ENCODE data around the gene PECR. TPM values are rescaled to one million over a fixed set of nuclear protein-coding genes. Genes with fewer than 3 reads are reported as not detected.

PECR gene
- total RNA-seq (2021) (13.9 to 21.3 TPM (median 19.6 TPM) in 3 replicates), Bru-seq, nascent RNA (percentile 73 among the genes with signal in this experiment)
- long read RNA-seq, experiment 1, transcript PECR-201 (8 exons, 1,853 nt), result major isoform, 32 of 37 reads
- long read RNA-seq, experiment 1, partial matches to known transcripts, result 0 of 37 reads
- long read RNA-seq, experiment 1, other reads (novel, unspliced or antisense), result 5 of 37 reads
- long read RNA-seq, experiment 2, partial matches to known transcripts, result 2 of 23 reads
- long read RNA-seq, experiment 2, other reads (novel, unspliced or antisense), result 21 of 23 reads
- long read RNA-seq, experiment 3, transcript PECR-201 (8 exons, 1,853 nt), result major isoform, 19 of 23 reads
- long read RNA-seq, experiment 3, partial matches to known transcripts, result 2 of 23 reads
- long read RNA-seq, experiment 3, other reads (novel, unspliced or antisense), result 2 of 23 reads

DNA sequence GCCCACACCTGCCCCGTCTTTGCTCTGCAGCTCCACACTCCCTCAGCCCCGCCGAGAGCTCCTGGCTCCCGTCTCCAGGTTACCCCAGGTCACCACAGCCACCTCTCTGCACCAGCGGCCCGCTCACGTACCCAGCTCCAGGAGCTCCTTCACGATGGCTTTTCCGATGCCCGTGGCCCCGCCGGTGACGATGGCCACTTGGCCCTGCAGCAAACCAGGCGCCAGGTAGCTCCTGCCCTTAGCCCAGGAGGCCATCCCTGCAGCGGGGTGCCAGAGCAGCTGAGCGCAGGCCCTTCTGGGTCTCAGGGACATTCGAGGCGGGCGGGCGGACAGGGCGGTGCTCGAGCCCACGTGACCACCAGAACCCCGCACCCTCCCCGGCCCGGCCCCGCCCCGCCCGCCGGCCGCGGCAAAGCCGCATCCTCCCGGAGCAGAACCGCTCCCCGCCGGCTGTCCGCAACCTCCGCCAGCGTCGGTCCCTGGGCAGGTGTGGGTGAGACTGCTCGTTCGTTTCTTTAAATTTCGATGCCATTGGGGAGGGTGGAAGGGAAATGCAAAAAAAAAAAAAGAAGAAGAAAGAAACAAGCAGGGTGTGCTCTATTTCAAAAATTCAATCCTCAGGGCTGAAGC is at the start of gene PECR, which contains the start of gene TMEM169:
Gene PECR (minus strand): TSS at position 323 of the 630 bp plus-strand sequence. CDS start 68 bp downstream, at position 255.
Gene TMEM169 (plus strand): TSS at position 433 of the 630 bp plus-strand sequence. CDS start 14,045 bp downstream, outside the sequence.
- CTCF ChIA-PET, result interaction anchor here (1.0 to 2.6 kb wide), 6 partner anchors 18 to 58 kb away, joined by 5 to 26 read pairs (median 6); partner anchors contain the start of gene XRCC5
- peak within 1 kb of the TSS; percentile 93 for H3K4me3 Mint-ChIP-seq
- peaks cover 41% of the 10 kb centered on the region for H3K4me1 Mint-ChIP-seq
- H3K27ac Mint-ChIP-seq, result peak within 1 kb of the TSS; percentile 94
- H3K27me3 Mint-ChIP-seq (ENCODE audit: low read depth), result no peaks in the 10 kb centered on the region
- POLR2A ChIA-PET, result interaction anchor here (0.6 to 4.5 kb wide), 8 partner anchors 12 to 76 kb away, joined by 3 to 46 read pairs (median 4); partner anchors contain the start of gene XRCC5
- DNase-seq (ENCODE audit: low spot score), result peak; percentile 89
- no peaks in the 10 kb centered on the region for H3K36me3 Mint-ChIP-seq
- peak; percentile 93 for ATAC-seq
- no peaks in the 10 kb centered on the region for H3K9me3 Mint-ChIP-seq
- TF ChIP-seq PRRX2 (CRISPR knock-in tag; IDR thresholded peaks at IDR 0.05) (no peak), SOX15 (CRISPR knock-in tag; IDR thresholded peaks at IDR 0.05) (no peak), CREB1 (CRISPR knock-in tag; IDR thresholded peaks at IDR 0.05) (no peak), JAZF1 (CRISPR knock-in tag; IDR thresholded peaks at IDR 0.05) (no peak), IRF2 (CRISPR knock-in tag; IDR thresholded peaks at IDR 0.05; ENCODE audit: borderline replicate concordance, low read depth) (no peak), ZNF263 (CRISPR knock-in tag; IDR thresholded peaks at IDR 0.05; ENCODE audit: low read depth) (no peak), RORB (CRISPR knock-in tag; IDR thresholded peaks at IDR 0.05) (no peak), MYBL2 (CRISPR knock-in tag; IDR thresholded peaks at IDR 0.05) (peak; percentile 67; the same call in 1 of the 2 replicates), ZBTB21 (CRISPR knock-in tag; IDR thresholded peaks at IDR 0.05; ENCODE audit: borderline replicate concordance) (peak; percentile 56; the same call in 1 of the 2 replicates), GABPB1 (CRISPR knock-in tag; IDR thresholded peaks at IDR 0.05) (peak; percentile 58; the same call in 1 of the 2 replicates), HMGA2 (CRISPR knock-in tag; IDR thresholded peaks at IDR 0.05) (no peak), FOXK1 (CRISPR knock-in tag; IDR thresholded peaks at IDR 0.05) (0 out of 2 replicates have a peak, but pooled peaks have one; percentile 65), ATF1 (CRISPR knock-in tag; IDR thresholded peaks at IDR 0.05) (0 out of 2 replicates have a peak, but pooled peaks have one; percentile 37), ELF4 (CRISPR knock-in tag; IDR thresholded peaks at IDR 0.05; ENCODE audit: low read depth) (0 out of 2 replicates have a peak, but pooled peaks have one; percentile 40), OVOL2 (CRISPR knock-in tag; IDR thresholded peaks at IDR 0.05; ENCODE audit: borderline replicate concordance) (no peak), ETV6 (CRISPR knock-in tag; IDR thresholded peaks at IDR 0.05) (peak; percentile 84)
- TF ChIP-seq, protein P1, sequence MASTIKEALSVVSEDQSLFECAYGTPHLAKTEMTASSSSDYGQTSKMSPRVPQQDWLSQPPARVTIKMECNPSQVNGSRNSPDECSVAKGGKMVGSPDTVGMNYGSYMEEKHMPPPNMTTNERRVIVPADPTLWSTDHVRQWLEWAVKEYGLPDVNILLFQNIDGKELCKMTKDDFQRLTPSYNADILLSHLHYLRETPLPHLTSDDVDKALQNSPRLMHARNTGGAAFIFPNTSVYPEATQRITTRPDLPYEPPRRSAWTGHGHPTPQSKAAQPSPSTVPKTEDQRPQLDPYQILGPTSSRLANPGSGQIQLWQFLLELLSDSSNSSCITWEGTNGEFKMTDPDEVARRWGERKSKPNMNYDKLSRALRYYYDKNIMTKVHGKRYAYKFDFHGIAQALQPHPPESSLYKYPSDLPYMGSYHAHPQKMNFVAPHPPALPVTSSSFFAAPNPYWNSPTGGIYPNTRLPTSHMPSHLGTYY (CRISPR knock-in tag; IDR thresholded peaks at IDR 0.05), result no peak
- TF ChIP-seq, protein P2, sequence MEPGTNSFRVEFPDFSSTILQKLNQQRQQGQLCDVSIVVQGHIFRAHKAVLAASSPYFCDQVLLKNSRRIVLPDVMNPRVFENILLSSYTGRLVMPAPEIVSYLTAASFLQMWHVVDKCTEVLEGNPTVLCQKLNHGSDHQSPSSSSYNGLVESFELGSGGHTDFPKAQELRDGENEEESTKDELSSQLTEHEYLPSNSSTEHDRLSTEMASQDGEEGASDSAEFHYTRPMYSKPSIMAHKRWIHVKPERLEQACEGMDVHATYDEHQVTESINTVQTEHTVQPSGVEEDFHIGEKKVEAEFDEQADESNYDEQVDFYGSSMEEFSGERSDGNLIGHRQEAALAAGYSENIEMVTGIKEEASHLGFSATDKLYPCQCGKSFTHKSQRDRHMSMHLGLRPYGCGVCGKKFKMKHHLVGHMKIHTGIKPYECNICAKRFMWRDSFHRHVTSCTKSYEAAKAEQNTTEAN (CRISPR knock-in tag; IDR thresholded peaks at IDR 0.05), result no peak; the same call in 1 of the 2 replicates
- TF ChIP-seq, protein P3, sequence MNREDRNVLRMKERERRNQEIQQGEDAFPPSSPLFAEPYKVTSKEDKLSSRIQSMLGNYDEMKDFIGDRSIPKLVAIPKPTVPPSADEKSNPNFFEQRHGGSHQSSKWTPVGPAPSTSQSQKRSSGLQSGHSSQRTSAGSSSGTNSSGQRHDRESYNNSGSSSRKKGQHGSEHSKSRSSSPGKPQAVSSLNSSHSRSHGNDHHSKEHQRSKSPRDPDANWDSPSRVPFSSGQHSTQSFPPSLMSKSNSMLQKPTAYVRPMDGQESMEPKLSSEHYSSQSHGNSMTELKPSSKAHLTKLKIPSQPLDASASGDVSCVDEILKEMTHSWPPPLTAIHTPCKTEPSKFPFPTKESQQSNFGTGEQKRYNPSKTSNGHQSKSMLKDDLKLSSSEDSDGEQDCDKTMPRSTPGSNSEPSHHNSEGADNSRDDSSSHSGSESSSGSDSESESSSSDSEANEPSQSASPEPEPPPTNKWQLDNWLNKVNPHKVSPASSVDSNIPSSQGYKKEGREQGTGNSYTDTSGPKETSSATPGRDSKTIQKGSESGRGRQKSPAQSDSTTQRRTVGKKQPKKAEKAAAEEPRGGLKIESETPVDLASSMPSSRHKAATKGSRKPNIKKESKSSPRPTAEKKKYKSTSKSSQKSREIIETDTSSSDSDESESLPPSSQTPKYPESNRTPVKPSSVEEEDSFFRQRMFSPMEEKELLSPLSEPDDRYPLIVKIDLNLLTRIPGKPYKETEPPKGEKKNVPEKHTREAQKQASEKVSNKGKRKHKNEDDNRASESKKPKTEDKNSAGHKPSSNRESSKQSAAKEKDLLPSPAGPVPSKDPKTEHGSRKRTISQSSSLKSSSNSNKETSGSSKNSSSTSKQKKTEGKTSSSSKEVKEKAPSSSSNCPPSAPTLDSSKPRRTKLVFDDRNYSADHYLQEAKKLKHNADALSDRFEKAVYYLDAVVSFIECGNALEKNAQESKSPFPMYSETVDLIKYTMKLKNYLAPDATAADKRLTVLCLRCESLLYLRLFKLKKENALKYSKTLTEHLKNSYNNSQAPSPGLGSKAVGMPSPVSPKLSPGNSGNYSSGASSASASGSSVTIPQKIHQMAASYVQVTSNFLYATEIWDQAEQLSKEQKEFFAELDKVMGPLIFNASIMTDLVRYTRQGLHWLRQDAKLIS (CRISPR knock-in tag; IDR thresholded peaks at IDR 0.05; ENCODE audit: borderline replicate concordance), result no peak
- TF ChIP-seq, protein P4, sequence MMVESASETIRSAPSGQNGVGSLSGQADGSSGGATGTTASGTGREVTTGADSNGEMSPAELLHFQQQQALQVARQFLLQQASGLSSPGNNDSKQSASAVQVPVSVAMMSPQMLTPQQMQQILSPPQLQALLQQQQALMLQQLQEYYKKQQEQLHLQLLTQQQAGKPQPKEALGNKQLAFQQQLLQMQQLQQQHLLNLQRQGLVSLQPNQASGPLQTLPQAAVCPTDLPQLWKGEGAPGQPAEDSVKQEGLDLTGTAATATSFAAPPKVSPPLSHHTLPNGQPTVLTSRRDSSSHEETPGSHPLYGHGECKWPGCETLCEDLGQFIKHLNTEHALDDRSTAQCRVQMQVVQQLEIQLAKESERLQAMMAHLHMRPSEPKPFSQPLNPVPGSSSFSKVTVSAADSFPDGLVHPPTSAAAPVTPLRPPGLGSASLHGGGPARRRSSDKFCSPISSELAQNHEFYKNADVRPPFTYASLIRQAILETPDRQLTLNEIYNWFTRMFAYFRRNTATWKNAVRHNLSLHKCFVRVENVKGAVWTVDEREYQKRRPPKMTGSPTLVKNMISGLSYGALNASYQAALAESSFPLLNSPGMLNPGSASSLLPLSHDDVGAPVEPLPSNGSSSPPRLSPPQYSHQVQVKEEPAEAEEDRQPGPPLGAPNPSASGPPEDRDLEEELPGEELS (CRISPR knock-in tag; IDR thresholded peaks at IDR 0.05), result peak; percentile 92; the same call in 1 of the 2 replicates
- TF ChIP-seq, protein P5, sequence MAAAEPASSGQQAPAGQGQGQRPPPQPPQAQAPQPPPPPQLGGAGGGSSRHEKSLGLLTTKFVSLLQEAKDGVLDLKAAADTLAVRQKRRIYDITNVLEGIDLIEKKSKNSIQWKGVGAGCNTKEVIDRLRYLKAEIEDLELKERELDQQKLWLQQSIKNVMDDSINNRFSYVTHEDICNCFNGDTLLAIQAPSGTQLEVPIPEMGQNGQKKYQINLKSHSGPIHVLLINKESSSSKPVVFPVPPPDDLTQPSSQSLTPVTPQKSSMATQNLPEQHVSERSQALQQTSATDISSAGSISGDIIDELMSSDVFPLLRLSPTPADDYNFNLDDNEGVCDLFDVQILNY (CRISPR knock-in tag; IDR thresholded peaks at IDR 0.05), result peak; percentile 68; the same call in 1 of the 2 replicates
- TF ChIP-seq, protein P6, sequence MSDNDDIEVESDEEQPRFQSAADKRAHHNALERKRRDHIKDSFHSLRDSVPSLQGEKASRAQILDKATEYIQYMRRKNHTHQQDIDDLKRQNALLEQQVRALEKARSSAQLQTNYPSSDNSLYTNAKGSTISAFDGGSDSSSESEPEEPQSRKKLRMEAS (CRISPR knock-in tag; IDR thresholded peaks at IDR 0.05), result peak; percentile 79
- TF ChIP-seq, protein P7, sequence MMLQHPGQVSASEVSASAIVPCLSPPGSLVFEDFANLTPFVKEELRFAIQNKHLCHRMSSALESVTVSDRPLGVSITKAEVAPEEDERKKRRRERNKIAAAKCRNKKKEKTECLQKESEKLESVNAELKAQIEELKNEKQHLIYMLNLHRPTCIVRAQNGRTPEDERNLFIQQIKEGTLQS (CRISPR knock-in tag; conservative IDR thresholded peaks at IDR 0.05), result no peak
